ENCODE results near the gene RASL12. TPM values are rescaled to one million over a fixed set of nuclear protein-coding genes. Genes with fewer than 3 reads are reported as not detected.

RASL12 gene
- total and polyA plus RNA-seq, 2 experiments from 2014 or later = 4.6 to 6.4 TPM

DNA sequence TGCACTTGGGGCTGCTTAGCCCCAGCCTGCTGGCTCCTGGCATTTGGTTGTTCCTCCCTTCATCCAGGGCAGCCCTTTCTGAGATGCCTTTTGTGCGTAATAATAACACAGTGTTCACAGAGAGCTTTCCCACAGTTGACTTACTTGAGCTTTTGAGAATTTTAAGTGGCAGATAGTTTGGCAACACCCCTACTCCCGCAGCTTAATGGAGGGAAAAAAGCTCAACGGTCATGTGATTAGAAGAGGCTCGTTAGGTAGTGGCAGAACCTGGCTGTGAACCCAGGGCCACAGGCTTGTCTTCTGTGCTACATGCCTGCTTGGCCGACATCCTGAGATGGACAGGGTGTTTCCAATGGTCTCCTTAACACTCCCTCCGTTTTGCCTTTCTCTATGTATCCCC lies 13.5 kb upstream of the RASL12 start:
- Histone ChIP-seq H3K36me3 (replicated peaks; ENCODE audit: insufficient read depth, low read depth) (no peaks in the 10 kb centered on the region), H3K9me3 (ENCODE audit: low read depth) (no peaks in the 10 kb centered on the region), H4K20me1 (ENCODE audit: insufficient read depth, poor library complexity, severe bottlenecking) (no peaks in the 10 kb centered on the region), H3K27ac (no peak overlapping the region), H3K27me3 (no peaks in the 10 kb centered on the region), H3K4me2 (no peak overlapping the region), H3K9me2 (replicated peaks; ENCODE audit: insufficient read depth) (no peaks in the 10 kb centered on the region), H2AFZ (no peak overlapping the region), H3K4me1 (ENCODE audit: insufficient read depth) (peaks cover 25% of the 10 kb centered on the region), H3K4me3 (no peak overlapping the region), H3K79me2 (no peaks in the 10 kb centered on the region)
- TF ChIP-seq EZH2phosphoT487 (IDR thresholded peaks at IDR 0.05; ENCODE audit: low read depth, severe bottlenecking, unreplicated experiment) (no peak), EZH2 (IDR thresholded peaks at IDR 0.05; ENCODE audit: borderline replicate concordance) (no peak)
- TF ChIP-seq, protein P1, sequence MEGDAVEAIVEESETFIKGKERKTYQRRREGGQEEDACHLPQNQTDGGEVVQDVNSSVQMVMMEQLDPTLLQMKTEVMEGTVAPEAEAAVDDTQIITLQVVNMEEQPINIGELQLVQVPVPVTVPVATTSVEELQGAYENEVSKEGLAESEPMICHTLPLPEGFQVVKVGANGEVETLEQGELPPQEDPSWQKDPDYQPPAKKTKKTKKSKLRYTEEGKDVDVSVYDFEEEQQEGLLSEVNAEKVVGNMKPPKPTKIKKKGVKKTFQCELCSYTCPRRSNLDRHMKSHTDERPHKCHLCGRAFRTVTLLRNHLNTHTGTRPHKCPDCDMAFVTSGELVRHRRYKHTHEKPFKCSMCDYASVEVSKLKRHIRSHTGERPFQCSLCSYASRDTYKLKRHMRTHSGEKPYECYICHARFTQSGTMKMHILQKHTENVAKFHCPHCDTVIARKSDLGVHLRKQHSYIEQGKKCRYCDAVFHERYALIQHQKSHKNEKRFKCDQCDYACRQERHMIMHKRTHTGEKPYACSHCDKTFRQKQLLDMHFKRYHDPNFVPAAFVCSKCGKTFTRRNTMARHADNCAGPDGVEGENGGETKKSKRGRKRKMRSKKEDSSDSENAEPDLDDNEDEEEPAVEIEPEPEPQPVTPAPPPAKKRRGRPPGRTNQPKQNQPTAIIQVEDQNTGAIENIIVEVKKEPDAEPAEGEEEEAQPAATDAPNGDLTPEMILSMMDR (IDR thresholded peaks at IDR 0.05; ENCODE audit: poor library complexity) = no peak
- DNase-seq (ENCODE audit: low spot score) = no peak
- WGBS (ENCODE audit: low lambda C conversion rate, missing lambda C conversion rate) = 57% methylated on average over 6 of the region's 6 CpGs

GRCh38 chr15:65079580-65079979 lies 11.8 kb upstream of the RASL12 start:
- Histone ChIP-seq H3K27me3 (no peaks in the 10 kb centered on the region), H3K36me3 (replicated peaks; ENCODE audit: insufficient read depth, low read depth) (no peaks in the 10 kb centered on the region), H3K79me2 (no peaks in the 10 kb centered on the region), H2AFZ (no peak overlapping the region), H3K9me3 (ENCODE audit: low read depth) (no peaks in the 10 kb centered on the region), H3K4me1 (ENCODE audit: insufficient read depth) (peaks cover 22% of the 10 kb centered on the region), H3K4me2 (no peak overlapping the region), H3K4me3 (no peak overlapping the region), H4K20me1 (ENCODE audit: insufficient read depth, poor library complexity, severe bottlenecking) (no peaks in the 10 kb centered on the region), H3K9me2 (replicated peaks; ENCODE audit: insufficient read depth) (no peaks in the 10 kb centered on the region), H3K27ac (no peak overlapping the region)
- TF ChIP-seq, protein P1 (IDR thresholded peaks at IDR 0.05; ENCODE audit: poor library complexity) = no peak
- no peak for TF ChIP-seq EZH2 (IDR thresholded peaks at IDR 0.05; ENCODE audit: borderline replicate concordance)
- no peak for TF ChIP-seq EZH2phosphoT487 (IDR thresholded peaks at IDR 0.05; ENCODE audit: low read depth, severe bottlenecking, unreplicated experiment)
- no peak for DNase-seq (ENCODE audit: low spot score)
- WGBS (ENCODE audit: low lambda C conversion rate, missing lambda C conversion rate) = 93% methylated on average over 5 of the region's 5 CpGs

- Histone ChIP-seq H3K9me2 (replicated peaks; ENCODE audit: insufficient read depth) (no peaks in the 10 kb centered on the region), H3K4me2 (no peak overlapping the region), H3K4me3 (no peak overlapping the region), H3K79me2 (no peaks in the 10 kb centered on the region), H3K9me3 (ENCODE audit: low read depth) (no peaks in the 10 kb centered on the region), H3K36me3 (replicated peaks; ENCODE audit: insufficient read depth, low read depth) (no peaks in the 10 kb centered on the region), H3K27ac (no peak overlapping the region), H3K27me3 (no peaks in the 10 kb centered on the region), H2AFZ (no peak overlapping the region), H3K4me1 (ENCODE audit: insufficient read depth) (peaks cover 13% of the 10 kb centered on the region), H4K20me1 (ENCODE audit: insufficient read depth, poor library complexity, severe bottlenecking) (no peaks in the 10 kb centered on the region)
- TF ChIP-seq EZH2 (IDR thresholded peaks at IDR 0.05; ENCODE audit: borderline replicate concordance) = no peak
- TF ChIP-seq, protein P1 (IDR thresholded peaks at IDR 0.05; ENCODE audit: poor library complexity) = peak; percentile 52
- 24% methylated on average over 24 of the region's 24 CpGs for WGBS (ENCODE audit: low lambda C conversion rate, missing lambda C conversion rate)
- DNase-seq (ENCODE audit: low spot score) = peak; percentile 80
Measured at GRCh38 chr15:65077981-65078352, 10.2 kb upstream of the RASL12 start.
